WTC11 (cell line): ENCODE data around the gene SPRED2. TPM values are rescaled to one million over a fixed set of nuclear protein-coding genes. Genes with fewer than 3 reads are reported as not detected.

Experiments
- ATAC-seq: fragments of 200-7000 bp; cut with Tn5 transposase; 2 replicates; pipeline ENCODE4 v1.10.0; 2021; ENCODE audit warnings: mild to moderate bottlenecking, moderate library complexity
- CTCF ChIA-PET: fragments of 300-600 bp; sonication (Branson Sonifier 250); formaldehyde crosslinking; loops from one replicate; lab custom pipeline; 2021; ENCODE audit warnings: antibody characterized with exemption; lab: Charles Lee
- POLR2A ChIA-PET: fragments of 350-600 bp; sonication (Branson Sonifier 250); formaldehyde crosslinking; loops from one replicate; lab custom pipeline; 2021; ENCODE audit warnings: antibody characterized with exemption; lab: Charles Lee
- DNase-seq: peaks from one replicate; pipeline ENCODE4 v3.0.0; 2021; ENCODE audit warnings: low spot score
- H3K27ac Mint-ChIP-seq: 2 replicates; pipeline ENCODE4 v1.8.0; 2021; ENCODE audit warnings: mixed read lengths
- H3K27me3 Mint-ChIP-seq: 2 replicates; pipeline ENCODE4 v1.8.0; 2021; ENCODE audit warnings: low read depth, mild to moderate bottlenecking, moderate library complexity, mixed read lengths
- H3K36me3 Mint-ChIP-seq: 2 replicates; pipeline ENCODE4 v1.8.0; 2021; ENCODE audit warnings: mixed read lengths
- H3K4me1 Mint-ChIP-seq: 2 replicates; pipeline ENCODE4 v1.8.0; 2022; ENCODE audit warnings: mixed read lengths
- H3K4me3 Mint-ChIP-seq: 2 replicates; pipeline ENCODE4 v1.8.0; 2021; ENCODE audit warnings: mild to moderate bottlenecking, moderate library complexity, mixed read lengths
- H3K9me3 Mint-ChIP-seq: 2 replicates; pipeline ENCODE4 v1.8.0; 2021; ENCODE audit warnings: mixed read lengths
- HMGA2 ChIP-seq: fragments of 250-450 bp; sonication (Bioruptor Pico); IDR thresholded peaks from 2 replicates; pipeline ENCODE4 v1.4.0; 2021; ENCODE audit warnings: mild to moderate bottlenecking, moderate library complexity
- JAZF1 ChIP-seq: fragments of 250-450 bp; sonication (Bioruptor Pico); IDR thresholded peaks from 2 replicates; pipeline ENCODE4 v1.9.0; 2021; ENCODE audit warnings: moderate library complexity, mild to moderate bottlenecking, inconsistent platforms
- NR2C2 ChIP-seq: sonication (generic); formaldehyde crosslinking; IDR thresholded peaks from 2 replicates; pipeline ENCODE4 v1.8.0; 2022; ENCODE audit warnings: mild to moderate bottlenecking, missing genetic modification reagents
- total RNA-seq: library from RNA; stranded (reverse); gene quantifications from 3 replicates; pipeline ENCODE4 v1.2.3, GENCODE V29; 2021
- TF ChIP-seq, protein P1 (sequence below): sonication (generic); formaldehyde crosslinking; IDR thresholded peaks from 2 replicates; pipeline ENCODE4 v1.8.0; 2023; ENCODE audit warnings: mild to moderate bottlenecking, missing genetic modification reagents
- TF ChIP-seq, protein P2 (sequence below): fragments of 250-450 bp; sonication (Bioruptor Pico); IDR thresholded peaks from 2 replicates; pipeline ENCODE4 v2.1.2; 2022; ENCODE audit warnings: mild to moderate bottlenecking, moderate library complexity
- TF ChIP-seq, protein P3 (sequence below): sonication (generic); formaldehyde crosslinking; IDR thresholded peaks from 2 replicates; pipeline ENCODE4 v1.8.1; 2023; ENCODE audit warnings: mild to moderate bottlenecking, missing genetic modification reagents, moderate library complexity
- TF ChIP-seq, protein P4 (sequence below): sonication (generic); formaldehyde crosslinking; conservative IDR thresholded peaks from 2 replicates; pipeline ENCODE4 v1.8.1; 2023; ENCODE audit warnings: mild to moderate bottlenecking, low read depth, missing genetic modification reagents, moderate library complexity
- TF ChIP-seq, protein P5 (sequence below): sonication (generic); formaldehyde crosslinking; IDR thresholded peaks from 2 replicates; pipeline ENCODE4 v1.8.1; 2022; ENCODE audit warnings: low read depth, missing genetic modification reagents, borderline replicate concordance
- TF ChIP-seq, protein P6 (sequence below): sonication (generic); formaldehyde crosslinking; IDR thresholded peaks from 2 replicates; pipeline ENCODE4 v1.8.1; 2022; ENCODE audit warnings: missing genetic modification reagents, borderline replicate concordance
- TF ChIP-seq, protein P7 (sequence below): sonication (generic); formaldehyde crosslinking; IDR thresholded peaks from 2 replicates; pipeline ENCODE4 v1.8.1; 2023; ENCODE audit warnings: mild to moderate bottlenecking, missing genetic modification reagents

Gene SPRED2
- total RNA-seq, 1 experiment from 2014 or later = 34.1 TPM

DNA sequence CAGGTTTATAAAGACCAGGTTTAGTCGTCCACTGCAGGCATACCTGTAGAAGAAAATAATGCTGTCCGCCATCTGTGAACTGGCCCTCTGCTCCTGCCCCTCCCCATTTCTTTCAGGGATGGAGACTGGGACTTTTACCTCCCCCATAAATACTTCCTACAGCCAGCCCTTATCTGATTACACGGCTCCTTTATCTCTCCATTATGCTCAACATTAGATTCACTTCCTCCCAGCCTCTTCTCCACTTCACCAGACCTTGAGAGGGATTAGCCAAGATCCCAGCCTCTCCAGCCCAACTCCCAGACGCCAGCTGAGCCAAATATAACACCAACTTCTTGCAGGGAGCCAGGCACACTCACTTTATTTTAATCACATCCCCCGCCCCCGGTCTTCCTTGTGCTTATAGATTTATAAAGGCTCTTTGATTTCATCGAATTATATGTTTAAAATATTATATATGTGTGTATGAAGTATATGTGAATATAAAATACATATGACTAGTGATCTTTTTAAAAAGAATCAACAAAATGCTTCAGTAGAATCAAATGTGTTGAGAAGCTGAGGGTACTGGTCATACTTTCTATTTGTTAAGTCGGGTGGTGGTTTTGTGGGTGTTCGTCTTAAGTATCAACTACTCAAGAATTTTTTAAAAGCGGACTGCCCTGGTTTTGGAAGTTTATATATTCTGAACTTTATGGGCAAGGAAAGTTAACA lies 81.0 kb downstream of the SPRED2 start (continued):
- TF ChIP-seq, protein P1, sequence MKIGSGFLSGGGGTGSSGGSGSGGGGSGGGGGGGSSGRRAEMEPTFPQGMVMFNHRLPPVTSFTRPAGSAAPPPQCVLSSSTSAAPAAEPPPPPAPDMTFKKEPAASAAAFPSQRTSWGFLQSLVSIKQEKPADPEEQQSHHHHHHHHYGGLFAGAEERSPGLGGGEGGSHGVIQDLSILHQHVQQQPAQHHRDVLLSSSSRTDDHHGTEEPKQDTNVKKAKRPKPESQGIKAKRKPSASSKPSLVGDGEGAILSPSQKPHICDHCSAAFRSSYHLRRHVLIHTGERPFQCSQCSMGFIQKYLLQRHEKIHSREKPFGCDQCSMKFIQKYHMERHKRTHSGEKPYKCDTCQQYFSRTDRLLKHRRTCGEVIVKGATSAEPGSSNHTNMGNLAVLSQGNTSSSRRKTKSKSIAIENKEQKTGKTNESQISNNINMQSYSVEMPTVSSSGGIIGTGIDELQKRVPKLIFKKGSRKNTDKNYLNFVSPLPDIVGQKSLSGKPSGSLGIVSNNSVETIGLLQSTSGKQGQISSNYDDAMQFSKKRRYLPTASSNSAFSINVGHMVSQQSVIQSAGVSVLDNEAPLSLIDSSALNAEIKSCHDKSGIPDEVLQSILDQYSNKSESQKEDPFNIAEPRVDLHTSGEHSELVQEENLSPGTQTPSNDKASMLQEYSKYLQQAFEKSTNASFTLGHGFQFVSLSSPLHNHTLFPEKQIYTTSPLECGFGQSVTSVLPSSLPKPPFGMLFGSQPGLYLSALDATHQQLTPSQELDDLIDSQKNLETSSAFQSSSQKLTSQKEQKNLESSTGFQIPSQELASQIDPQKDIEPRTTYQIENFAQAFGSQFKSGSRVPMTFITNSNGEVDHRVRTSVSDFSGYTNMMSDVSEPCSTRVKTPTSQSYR = no peak
- TF ChIP-seq, protein P2, sequence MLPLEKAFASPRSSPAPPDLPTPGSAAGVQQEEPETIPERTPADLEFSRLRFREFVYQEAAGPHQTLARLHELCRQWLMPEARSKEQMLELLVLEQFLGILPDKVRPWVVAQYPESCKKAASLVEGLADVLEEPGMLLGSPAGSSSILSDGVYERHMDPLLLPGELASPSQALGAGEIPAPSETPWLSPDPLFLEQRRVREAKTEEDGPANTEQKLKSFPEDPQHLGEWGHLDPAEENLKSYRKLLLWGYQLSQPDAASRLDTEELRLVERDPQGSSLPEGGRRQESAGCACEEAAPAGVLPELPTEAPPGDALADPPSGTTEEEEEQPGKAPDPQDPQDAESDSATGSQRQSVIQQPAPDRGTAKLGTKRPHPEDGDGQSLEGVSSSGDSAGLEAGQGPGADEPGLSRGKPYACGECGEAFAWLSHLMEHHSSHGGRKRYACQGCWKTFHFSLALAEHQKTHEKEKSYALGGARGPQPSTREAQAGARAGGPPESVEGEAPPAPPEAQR (CRISPR knock-in tag) = no peak
- TF ChIP-seq NR2C2 (CRISPR knock-in tag) = no peak

DNA sequence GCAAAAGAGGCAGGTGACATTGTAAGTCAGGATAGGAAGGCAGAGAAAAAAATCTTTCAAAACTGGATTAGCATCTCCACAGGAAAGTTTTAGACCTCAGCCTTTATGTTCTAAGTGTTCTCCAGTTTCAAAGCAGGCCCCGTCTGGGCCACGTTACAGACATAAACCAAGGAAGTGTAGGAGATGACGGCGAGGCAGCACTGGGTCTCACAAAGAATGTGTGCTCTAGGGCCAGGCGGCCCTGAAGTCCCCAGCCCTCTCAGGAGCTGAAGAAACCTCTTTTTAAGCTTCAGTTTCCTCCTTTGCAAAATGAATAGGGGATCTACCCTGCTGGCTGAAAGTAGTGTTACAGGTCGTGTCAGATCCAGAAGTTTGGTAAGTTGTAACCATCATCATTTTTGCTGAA lies 81.7 kb downstream of the SPRED2 start:
- DNase-seq (peak; percentile 25), ATAC-seq (peak; percentile 79)
- Mint-ChIP-seq H3K9me3 (peaks cover 6% of the 10 kb centered on the region; the same call in 1 of the 2 replicates), H3K27ac (peak overlapping the region; percentile 11), H3K4me1 (peaks cover 36% of the 10 kb centered on the region), H3K4me3 (peak overlapping the region; percentile 2; the same call in 1 of the 2 replicates), H3K36me3 (no peaks in the 10 kb centered on the region), H3K27me3 (no peaks in the 10 kb centered on the region)
- ChIA-PET CTCF (interaction anchor here (0.6 to 1.9 kb wide), 12 partner anchors 9 to 202 kb away, joined by 3 to 8 read pairs (median 3); no protein-coding TSS in a partner anchor), POLR2A (interaction anchor here (0.6 kb wide), 1 partner anchor 220 kb away, joined by 3 read pairs; no protein-coding TSS in a partner anchor)
- TF ChIP-seq JAZF1 (CRISPR knock-in tag) (no peak), HMGA2 (no peak)
- TF ChIP-seq, protein P3, sequence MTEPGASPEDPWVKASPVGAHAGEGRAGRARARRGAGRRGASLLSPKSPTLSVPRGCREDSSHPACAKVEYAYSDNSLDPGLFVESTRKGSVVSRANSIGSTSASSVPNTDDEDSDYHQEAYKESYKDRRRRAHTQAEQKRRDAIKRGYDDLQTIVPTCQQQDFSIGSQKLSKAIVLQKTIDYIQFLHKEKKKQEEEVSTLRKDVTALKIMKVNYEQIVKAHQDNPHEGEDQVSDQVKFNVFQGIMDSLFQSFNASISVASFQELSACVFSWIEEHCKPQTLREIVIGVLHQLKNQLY (CRISPR knock-in tag) = no peak
- TF ChIP-seq, protein P4, sequence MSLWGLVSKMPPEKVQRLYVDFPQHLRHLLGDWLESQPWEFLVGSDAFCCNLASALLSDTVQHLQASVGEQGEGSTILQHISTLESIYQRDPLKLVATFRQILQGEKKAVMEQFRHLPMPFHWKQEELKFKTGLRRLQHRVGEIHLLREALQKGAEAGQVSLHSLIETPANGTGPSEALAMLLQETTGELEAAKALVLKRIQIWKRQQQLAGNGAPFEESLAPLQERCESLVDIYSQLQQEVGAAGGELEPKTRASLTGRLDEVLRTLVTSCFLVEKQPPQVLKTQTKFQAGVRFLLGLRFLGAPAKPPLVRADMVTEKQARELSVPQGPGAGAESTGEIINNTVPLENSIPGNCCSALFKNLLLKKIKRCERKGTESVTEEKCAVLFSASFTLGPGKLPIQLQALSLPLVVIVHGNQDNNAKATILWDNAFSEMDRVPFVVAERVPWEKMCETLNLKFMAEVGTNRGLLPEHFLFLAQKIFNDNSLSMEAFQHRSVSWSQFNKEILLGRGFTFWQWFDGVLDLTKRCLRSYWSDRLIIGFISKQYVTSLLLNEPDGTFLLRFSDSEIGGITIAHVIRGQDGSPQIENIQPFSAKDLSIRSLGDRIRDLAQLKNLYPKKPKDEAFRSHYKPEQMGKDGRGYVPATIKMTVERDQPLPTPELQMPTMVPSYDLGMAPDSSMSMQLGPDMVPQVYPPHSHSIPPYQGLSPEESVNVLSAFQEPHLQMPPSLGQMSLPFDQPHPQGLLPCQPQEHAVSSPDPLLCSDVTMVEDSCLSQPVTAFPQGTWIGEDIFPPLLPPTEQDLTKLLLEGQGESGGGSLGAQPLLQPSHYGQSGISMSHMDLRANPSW (CRISPR knock-in tag) = no peak
- TF ChIP-seq, protein P2 (CRISPR knock-in tag) = no peak
- TF ChIP-seq, protein P5, sequence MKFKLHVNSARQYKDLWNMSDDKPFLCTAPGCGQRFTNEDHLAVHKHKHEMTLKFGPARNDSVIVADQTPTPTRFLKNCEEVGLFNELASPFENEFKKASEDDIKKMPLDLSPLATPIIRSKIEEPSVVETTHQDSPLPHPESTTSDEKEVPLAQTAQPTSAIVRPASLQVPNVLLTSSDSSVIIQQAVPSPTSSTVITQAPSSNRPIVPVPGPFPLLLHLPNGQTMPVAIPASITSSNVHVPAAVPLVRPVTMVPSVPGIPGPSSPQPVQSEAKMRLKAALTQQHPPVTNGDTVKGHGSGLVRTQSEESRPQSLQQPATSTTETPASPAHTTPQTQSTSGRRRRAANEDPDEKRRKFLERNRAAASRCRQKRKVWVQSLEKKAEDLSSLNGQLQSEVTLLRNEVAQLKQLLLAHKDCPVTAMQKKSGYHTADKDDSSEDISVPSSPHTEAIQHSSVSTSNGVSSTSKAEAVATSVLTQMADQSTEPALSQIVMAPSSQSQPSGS (CRISPR knock-in tag) = no peak
- TF ChIP-seq, protein P6, sequence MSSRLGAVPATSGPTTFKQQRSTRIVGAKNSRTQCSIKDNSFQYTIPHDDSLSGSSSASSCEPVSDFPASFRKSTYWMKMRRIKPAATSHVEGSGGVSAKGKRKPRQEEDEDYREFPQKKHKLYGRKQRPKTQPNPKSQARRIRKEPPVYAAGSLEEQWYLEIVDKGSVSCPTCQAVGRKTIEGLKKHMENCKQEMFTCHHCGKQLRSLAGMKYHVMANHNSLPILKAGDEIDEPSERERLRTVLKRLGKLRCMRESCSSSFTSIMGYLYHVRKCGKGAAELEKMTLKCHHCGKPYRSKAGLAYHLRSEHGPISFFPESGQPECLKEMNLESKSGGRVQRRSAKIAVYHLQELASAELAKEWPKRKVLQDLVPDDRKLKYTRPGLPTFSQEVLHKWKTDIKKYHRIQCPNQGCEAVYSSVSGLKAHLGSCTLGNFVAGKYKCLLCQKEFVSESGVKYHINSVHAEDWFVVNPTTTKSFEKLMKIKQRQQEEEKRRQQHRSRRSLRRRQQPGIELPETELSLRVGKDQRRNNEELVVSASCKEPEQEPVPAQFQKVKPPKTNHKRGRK (CRISPR knock-in tag) = no peak
- TF ChIP-seq, protein P1 = no peak
- TF ChIP-seq, protein P7, sequence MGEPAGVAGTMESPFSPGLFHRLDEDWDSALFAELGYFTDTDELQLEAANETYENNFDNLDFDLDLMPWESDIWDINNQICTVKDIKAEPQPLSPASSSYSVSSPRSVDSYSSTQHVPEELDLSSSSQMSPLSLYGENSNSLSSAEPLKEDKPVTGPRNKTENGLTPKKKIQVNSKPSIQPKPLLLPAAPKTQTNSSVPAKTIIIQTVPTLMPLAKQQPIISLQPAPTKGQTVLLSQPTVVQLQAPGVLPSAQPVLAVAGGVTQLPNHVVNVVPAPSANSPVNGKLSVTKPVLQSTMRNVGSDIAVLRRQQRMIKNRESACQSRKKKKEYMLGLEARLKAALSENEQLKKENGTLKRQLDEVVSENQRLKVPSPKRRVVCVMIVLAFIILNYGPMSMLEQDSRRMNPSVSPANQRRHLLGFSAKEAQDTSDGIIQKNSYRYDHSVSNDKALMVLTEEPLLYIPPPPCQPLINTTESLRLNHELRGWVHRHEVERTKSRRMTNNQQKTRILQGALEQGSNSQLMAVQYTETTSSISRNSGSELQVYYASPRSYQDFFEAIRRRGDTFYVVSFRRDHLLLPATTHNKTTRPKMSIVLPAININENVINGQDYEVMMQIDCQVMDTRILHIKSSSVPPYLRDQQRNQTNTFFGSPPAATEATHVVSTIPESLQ (CRISPR knock-in tag) = no peak
